GM04504 (cell line): Measurements from ENCODE around the gene LMAN2L.
A peak's percentile ranks its signal among the peaks of the same experiment; 100 is the strongest.

Experiments used
- DNase-seq: peaks from one replicate; pipeline ENCODE4 v3.0.0-alpha.2; 2012; ENCODE audit warnings: low read depth

LMAN2L gene

DNA sequence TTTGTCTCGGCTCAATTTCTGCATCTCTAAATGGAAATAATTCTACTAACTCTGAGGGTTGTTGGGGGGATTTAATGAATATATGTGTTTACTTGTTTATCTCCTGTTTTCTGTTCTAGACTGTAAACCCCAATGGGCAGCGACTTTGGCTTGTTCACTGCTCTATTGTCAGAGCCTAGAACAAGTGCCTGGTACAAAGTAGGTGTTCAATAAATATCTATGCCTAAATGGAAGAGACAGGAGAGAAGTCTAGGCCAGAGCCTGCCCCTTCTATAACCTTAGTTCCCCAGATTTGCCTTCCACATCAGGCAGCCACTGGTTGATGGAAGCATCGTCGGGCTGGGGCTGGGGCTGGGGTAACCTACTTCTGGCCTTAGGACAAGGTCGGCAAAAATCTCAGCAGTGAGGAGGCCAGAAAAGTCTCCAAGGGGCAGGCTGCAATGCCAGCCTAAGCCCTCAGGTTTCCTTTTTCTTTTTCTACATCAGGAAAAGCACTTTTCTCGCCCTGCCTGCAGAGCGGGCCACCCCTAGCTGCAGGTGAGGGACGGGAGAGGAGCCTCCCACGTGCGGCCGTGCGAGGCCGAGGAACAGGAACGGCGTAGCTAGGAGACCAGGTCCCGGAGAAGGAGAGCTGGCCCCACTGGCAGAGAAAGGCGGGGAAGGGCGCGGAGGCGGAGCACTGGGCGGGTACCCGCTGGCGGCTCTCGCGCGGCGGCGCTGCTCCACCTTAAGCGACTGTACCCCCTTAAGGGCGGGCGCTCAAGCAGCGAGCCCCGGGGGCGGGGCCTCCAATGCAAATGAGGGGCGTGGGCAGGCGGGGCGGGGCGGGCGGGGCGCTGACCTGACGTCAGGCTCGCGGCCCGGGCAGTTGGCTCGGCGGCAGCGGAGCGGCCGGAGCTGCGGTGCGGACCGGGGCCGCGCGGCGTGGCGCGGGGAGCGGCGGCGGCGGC is 20.4 kb upstream of the LMAN2L start, which contains the start of gene CNNM4:
Gene CNNM4, plus strand, starts transcription at position 867 of the 950 bp plus-strand sequence. CDS start 98 bp downstream, outside the sequence.
- peak; percentile 81 for DNase-seq

DNA sequence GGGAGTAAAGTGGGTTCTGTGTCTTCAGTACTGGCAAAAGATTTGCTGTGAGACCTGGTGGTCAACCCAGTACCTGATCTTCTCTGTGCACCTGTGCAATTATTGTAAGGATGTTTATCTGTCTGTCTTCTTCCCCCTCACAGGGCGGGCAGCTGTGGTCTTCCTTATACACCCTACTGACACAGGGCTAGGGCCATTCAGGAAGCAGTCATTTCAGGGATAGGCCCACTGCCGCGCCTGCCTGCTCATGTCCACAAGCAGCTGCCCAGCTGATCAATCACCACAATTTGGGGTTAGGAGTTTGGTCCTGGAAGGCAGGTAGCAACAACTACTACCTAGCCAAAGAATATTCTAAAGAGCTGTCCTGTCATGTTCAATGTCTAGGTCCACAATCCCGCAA is 19.7 kb upstream of the LMAN2L start:
- no peak for DNase-seq

DNA sequence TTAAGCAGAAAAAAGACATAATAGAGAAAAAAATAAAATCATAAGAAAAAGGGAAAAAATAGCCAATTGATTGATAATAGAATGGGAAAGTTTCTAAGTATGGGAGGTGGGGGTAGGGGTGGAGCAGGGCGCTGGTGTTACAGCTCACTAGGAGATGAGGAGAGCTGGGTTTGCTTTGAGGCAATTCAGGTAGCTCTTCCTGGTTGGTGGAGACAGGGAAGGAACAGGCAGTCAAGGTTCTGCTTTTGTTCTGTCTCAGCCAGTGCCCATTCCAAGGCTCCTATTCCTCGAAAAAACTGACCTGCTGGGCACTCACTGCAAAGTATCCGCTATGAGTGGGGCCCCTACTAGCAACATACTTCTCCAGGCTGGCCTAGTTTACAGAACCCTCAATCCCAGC is 19.1 kb upstream of the LMAN2L start:
- no peak for DNase-seq

DNA sequence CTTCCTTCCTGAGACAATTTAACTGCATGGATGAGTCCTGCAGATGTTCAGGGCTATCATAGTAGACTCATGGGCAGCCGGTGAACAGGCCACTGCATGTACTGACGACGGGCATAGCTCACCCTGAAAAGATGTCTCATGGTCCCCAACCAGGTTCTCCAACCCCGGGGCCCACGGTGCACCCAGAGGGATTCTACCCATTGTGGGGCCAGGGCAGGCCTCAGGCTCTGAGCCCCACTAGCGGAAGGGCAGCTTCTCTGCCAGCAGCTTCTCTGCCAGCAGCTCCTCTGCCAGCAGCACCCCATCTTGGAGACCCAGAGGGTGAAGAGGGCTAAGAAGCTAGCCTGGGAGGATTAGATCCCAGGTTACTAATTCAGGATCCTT is 17.6 kb upstream of the LMAN2L start:
- no peak for DNase-seq

DNA sequence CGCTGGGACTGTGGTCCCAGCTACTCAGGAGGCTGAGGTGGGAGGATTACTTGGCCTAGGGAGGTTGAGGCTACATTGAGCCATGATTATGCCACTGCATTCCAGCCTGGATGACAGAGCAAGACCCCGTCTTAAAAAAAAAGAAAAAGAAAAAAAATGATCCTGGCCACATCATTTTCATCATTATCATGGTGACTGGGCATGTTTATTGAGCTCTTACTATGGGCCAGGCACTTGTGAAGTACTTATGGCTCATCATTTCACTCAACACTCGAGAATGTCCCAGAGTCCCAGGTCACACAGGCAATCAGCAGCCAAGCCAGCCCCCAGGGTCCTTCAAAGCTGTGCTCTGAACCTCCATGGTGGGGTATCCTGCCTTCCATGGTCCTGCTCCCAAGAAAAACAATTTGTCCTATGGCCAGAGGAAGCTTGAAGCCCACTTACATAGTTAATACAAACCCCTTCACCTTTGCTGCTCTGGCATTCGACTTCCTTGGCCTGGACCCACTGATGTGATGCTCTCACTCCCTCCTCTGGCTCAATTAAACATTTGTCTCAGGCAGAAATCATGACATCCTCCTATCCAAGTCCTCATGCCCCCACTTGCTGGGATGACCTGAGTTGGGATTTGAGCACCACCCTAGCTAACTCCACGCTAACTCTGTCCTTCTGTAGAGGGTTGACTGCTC is 17.1 kb upstream of the LMAN2L start:
- DNase-seq, result no peak

DNA sequence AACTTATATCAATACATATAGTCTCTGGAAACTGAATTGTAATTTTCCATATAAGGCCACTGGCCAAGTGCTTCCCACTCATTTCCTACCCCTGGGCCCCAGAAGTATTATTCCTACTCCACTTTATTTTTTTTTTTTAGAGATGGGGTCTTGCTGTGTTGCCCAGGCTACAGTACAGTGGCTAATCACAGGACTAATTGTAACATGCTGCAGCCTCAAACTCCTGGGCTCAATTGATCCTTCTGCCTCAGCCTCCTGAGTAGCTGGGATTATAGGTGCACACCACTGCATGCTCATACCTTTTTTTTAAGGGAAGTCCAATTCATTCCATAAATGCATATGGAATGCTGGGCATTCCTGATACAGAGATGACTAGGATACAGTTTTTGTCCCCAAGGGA is 14.5 kb upstream of the LMAN2L start:
- DNase-seq, result no peak

DNA sequence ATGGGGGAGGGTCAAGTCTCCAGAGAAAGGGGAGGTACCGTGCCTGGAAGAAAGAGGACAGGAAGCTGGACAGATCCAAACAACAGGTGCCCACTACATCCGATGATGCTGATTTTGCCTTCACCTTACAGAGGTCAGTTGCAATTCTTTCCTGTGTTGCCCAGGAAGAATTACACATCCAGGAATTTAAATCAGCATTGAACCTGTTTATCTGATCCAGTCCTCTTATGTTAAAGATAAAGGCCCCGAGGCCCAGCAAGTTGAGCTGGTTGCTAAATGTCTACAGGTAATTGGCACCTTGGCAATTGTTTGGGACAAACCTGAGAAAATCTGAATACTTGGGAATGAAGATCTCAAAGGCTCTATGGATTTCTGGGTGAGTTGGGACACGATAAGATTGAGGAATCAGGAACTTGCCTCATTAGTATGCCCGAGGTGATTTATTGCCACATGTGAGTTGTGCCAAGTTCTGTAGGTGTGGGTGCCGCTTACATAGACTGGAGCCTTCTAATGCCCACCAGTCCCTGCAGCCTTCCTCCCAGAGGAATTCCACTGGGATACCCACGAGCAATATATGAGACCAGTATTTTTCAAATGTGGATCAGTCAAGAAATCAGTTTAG is 13.9 kb upstream of the LMAN2L start:
- no peak for DNase-seq

DNA sequence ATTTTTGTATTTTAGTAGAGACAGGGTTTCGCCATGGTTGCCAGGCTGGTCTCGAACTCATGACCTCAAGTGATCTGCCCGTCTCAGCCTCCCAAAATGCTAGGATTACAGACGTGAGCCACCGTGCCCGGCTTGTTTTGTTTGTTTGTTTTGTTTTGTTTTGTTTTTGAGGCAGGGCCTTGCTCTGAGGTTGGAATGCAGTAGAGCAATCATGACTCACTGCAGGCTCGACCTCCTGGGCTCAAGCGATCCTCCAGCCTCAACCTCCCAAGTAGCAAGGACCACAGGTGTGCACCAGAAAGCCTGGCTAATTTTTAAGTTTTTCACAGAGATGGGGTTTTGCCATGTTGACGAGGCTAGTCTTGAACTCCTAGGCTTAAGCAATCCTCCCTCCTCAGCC is 11.9 kb upstream of the LMAN2L start:
- DNase-seq, result no peak

DNA sequence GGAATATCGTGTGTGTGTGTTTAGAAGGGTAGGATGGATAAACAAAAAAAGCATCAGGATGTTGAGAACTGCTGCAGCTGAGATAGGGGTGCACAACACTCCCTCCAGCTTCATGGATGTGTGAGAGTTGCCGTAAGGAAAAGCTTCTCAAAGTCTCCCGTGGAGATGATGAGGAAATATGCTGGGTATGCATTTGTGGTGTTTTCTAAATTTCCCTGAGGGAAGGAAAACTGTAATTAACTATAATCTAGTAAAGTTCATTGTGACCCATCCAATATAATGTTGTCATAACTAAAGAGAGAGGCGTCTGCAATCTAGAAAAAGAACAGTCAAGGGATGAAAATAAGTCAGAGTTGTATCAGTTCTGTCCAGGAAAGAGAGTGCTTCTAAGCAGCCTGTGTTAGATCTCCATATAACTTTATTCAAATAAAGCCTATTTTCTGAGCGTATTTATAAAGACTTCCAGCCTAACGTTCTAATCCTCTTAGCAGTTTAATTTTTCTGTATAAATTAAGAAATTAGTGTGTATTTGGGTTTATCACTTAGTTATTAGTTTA is 7.3 kb upstream of the LMAN2L start:
- DNase-seq, result no peak

DNA sequence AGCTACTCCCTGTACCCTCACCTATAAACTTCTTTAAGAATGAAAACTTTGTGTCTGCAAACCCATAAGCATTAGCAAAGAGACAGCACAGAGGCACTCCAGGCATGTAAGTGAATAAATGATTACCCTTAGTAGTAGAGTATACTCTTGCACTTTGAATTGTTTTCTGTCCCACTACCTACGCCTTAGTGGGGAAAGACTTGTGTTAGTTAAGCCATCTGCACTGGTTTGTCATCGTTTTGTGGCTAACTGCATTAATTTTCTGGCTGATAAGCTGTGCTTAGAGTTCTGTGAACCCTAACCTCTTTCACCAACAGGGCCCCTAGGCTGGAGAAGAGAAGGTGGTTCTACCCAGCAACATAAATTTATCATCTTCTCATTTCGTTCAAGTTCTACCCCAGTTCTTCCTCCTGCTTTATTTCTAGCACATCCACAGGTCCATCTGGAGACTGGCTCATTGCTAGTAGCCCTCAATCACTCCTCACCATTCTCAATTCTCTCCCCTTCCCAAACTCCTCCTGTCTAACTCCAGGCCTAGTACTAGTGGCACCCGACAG is 710 bp downstream of the LMAN2L start:
- no peak for DNase-seq

DNA sequence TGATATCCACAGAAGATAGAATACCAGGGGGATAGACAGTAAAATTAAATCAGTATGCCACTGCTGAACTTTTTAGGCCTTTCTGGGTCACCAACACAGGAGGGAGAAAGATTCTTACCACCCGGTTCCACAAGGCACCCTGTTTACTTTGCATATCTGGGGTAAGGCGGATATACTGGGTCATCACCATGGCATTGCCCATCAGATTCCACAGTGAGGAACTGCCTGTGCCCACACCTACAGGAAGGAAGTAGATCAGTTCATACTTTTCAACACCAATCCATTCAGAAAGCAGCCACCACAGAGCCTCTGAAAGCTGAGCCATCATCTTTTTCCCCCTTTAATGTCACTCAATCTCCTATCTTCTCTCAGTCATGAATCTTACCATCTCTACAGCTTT is 2.0 kb downstream of the LMAN2L start:
- DNase-seq, result no peak

DNA sequence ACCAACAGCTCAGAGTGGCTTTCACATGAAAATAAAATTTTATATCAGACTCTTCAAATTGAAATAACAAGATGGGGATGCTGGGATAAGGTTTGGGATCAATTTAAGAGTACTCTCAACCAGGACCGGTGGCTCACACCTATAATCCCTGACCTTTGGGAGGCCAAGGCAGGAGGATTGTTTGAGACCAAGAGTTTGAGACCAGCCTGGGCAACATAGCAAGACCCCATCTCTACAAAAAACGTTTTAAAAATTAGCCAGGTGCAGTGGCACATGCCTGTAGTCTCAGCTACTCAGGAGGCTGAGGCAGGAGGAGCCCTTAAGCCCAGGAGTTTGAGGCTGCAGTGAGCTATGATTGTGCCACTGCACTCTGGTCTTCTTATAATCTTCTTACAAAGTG is 2.6 kb downstream of the LMAN2L start:
- DNase-seq, result no peak

DNA sequence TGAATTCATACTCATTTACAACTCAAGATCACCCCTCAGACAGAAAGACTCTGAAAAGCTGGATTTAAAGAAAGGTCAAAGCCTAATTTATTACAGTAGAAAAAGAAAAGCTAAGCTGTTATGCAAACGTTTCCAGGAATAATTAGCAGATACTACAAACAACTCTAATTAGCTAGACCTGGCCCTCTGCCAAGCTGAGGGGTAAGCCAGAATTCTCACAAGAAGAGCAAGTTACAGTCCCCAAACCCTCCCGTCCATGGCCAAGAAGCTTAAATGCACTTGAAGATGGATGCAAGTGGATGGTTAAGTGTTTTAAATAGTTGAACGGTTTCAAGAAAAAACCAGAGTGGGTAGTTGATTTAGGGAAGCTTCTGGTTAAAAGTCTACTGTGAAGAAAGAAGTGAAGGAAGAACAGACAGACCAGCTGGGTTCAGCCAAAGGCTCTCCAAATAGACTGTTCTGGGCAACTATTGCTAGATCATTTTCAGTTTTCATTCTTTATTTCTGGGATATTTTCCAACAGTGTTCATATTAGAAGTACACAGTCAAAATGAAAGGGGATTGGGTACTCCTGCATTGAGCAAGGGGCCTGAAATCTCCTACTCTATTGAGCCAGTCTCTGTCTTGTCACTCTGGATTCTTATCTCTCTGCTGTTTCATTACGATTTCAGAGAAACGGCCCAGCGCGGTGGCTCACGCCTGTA is 4.8 kb downstream of the LMAN2L start:
- DNase-seq, result no peak

DNA sequence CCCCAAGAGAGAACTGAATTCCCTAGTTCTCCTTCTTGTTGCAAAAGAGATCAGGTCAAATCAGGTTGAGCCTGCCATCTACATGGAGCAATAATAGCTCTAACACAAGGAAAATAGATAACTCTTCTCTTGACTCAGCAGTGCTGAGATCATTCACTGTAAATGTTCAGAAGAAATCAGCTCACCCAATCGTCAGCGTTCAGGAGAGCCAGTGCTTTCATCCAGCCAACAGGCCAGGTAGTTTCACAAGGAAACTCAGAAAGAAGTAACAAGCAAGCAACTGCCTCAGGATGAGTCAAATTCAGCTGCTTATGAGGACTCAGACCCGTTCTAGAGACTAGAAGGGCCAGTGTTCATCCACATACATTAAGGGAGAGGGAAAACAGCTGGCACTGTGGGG is 5.9 kb downstream of the LMAN2L start:
- DNase-seq, result no peak

DNA sequence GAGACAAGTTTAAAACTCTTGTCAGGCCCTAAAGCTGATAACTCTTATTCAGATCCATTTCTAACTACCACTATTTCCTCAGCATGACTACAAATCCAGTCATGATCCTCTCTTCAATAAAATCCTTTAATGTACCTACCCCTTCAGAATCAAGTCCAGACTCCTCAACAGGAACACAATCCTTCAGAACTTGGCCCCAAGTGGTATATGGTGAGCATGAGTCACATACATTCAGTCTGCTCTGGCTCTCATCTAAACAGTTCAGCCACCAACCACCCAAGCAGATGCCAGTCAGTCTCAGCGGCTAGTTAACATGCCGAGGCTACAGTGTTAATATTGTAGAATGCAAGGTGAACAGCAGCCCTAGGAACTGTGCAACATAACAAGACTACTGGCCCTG is 9.7 kb downstream of the LMAN2L start:
- no peak for DNase-seq

DNA sequence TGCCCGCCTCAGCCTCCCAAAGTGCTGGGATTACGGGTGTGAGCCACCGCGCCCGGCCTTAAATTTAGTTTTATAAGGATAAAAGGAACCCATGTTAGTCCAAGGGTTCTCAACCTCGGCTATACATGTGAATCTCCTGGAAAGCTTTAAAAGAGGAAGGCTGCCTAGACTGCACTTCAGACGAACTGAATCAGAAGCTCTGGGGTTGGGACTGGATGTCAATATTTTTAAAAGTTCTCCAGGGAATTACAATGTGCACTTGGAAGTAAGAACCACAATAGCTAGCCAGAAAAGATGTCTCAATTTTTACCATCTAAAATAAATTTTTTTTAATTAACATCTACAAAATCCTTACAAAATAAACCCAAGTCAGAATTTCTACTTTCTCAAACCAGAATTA is 10.1 kb downstream of the LMAN2L start:
- DNase-seq, result no peak

DNA sequence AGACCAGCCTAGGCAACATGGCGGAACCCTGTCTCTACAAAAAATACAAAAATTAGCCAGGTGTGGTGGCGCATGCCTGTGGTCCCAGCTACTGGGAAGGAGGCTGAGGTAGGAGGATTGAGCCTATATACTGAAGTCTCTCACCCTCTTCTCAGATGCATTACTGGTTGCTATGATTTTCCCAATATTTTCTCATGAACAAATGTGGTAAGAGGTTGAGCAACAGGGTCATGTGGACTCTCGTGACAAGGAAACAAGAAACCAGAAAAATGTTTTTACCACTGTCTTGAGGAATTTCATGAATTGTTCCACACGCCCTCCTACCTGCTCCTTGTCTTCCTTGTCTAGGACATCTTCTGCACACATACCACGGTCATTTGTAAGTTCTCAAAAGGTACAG is 12.4 kb downstream of the LMAN2L start:
- DNase-seq, result no peak

DNA sequence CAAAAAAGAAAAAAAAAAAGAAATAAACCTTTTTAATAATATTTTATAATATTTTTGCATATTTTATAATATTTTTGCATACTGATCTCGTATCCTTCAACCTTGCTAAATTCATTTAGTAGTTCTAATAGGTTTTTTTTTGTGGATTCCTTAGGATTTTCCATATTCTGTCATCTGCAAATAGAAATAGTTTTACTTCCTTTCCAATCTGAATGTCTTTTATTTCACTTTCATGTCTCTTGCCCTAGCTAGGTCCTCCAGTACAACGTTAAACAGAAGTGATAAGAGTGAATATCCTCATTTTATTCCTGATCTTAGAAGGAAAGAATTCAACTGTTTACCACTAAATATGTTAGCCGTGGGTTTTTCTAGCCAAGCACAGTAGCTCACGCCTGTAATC is 13.7 kb downstream of the LMAN2L start:
- no peak for DNase-seq

DNA sequence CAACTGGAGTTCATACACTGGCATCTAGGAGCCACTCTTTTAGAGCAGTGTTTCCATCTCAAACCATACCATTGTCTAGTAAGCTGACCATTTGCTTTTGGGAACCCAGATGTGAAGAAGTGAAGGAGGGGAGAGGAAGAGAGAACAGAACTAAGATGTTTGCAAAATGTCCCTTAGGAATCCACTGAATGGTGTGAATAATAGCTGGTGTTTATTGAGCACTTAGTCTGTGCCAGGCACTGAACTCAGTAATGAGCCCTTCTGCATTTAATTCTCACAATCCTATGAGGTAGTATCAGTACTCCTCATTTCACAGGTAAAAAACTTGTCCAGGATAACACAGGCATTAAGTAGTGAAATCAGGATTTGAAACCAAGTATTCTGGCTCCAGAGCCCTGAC is 23.5 kb downstream of the LMAN2L start:
- DNase-seq, result no peak

DNA sequence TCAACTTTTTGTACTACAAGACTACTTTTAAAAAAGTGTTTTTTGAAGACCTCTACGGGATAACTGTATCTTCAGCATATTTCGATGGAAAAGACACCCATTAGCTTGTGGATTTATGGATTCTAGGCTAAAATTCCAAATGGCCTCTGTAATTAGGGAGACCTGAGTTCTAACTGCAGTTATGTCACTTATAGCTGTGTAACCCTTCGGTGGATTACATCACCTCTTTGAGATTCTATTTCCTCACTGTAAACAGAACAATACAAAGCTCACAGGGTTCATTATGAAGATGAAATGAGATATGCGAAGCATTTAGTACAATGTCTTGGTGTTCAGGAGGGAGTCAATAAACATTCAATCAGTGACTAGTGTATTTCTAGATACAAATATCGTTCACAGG is 24.2 kb downstream of the LMAN2L start:
- DNase-seq, result no peak

DNA sequence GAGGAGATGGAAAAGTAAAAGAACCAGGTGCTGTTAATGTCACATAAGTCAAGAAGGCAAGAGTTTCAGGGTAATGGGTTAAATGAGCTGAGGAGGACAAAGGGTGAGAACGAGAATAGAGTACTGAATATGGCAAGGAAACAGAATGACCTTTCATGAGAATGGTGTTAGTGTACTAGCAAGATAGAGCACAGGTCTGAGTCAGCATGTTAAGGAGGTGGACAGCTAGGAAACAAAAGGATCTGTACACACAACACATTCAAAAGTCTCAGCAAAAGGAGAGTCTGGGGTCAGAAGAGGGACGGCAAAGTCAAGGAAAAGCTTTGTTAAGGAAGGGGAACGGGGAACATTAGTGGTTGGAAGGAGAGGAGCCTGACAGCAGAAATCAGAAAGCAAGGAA is 28.9 kb downstream of the LMAN2L start:
- DNase-seq, result no peak
